Tibial nerve (tissue), 3 donors: ENCODE measurements around the gene PACSIN3.

Experiments
- POLR2A ChIP-seq, 2 donors: fragments of 450-650 bp; IDR thresholded peaks; one replicate each; pipeline ENCODE4 v1.6.1; 2017; ENCODE audit warnings: antibody characterized with exemption in 2 of 2, mild to moderate bottlenecking in 2 of 2, moderate library complexity in 2 of 2
- TF ChIP-seq, protein P1 (sequence below), 5 experiments: fragments of 200-600 bp in 3 of 5; fragments of 450-650 bp in 2 of 5; sonication (generic) in 3 of 5; IDR thresholded peaks; one replicate each; pipeline ENCODE4 v1.5.1; 2016 to 2019; ENCODE audit warnings: antibody characterized with exemption in 5 of 5, mild to moderate bottlenecking in 3 of 5, moderate library complexity in 2 of 5

DNA sequence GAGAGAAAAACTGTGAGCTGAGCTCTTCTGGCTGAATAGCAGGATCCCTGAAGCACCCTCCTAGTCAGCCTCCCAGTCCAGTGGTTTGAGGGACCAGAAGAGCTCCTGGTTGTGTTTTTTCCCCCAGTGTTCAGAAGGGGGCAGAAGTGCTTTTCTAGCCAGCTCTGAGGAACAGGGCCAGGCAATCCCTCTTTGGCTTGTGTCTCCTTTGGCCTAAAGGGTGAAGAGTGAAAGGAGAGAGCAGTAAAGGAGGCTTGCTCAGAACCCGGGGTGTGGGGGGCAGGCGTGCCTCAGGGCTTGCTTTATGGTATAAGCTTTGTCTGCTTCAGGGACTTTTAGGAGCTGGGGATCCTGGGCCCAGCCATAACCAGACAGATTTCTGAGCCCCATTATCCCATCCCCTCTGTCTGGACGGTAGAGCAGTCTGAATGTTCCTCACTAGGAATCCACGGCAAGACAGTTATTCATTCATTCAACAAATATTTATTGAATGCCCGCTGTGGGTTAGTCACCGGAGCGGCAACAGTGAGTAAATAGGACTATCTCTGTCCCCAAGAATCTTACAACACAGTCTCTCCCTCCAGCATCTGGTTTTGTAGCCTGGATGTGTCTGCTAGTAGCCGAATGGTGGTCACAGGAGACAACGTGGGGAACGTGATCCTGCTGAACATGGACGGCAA is 47.9 kb upstream of the PACSIN3 start:
- TF ChIP-seq, protein P1, sequence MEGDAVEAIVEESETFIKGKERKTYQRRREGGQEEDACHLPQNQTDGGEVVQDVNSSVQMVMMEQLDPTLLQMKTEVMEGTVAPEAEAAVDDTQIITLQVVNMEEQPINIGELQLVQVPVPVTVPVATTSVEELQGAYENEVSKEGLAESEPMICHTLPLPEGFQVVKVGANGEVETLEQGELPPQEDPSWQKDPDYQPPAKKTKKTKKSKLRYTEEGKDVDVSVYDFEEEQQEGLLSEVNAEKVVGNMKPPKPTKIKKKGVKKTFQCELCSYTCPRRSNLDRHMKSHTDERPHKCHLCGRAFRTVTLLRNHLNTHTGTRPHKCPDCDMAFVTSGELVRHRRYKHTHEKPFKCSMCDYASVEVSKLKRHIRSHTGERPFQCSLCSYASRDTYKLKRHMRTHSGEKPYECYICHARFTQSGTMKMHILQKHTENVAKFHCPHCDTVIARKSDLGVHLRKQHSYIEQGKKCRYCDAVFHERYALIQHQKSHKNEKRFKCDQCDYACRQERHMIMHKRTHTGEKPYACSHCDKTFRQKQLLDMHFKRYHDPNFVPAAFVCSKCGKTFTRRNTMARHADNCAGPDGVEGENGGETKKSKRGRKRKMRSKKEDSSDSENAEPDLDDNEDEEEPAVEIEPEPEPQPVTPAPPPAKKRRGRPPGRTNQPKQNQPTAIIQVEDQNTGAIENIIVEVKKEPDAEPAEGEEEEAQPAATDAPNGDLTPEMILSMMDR (IDR thresholded peaks at IDR 0.05) = peak in 2 of 5 experiments; percentile 33 to 56
- no peak for TF ChIP-seq POLR2A (IDR thresholded peaks at IDR 0.05)
